Right hindlimb (tissue), 1 donor: ENCODE results near the gene ROR2.
A peak's percentile ranks its signal among the peaks of the same experiment; 100 is the strongest.
"Not testable (repeated sequence)": the region's sequence is repeated elsewhere in the genome, so short reads cannot be mapped to it uniquely, and the experiment has no call there.

Source experiments
- DNase-seq: peaks from one replicate; pipeline ENCODE4 v3.0.0-alpha.2; 2018

The ROR2 gene

DNA sequence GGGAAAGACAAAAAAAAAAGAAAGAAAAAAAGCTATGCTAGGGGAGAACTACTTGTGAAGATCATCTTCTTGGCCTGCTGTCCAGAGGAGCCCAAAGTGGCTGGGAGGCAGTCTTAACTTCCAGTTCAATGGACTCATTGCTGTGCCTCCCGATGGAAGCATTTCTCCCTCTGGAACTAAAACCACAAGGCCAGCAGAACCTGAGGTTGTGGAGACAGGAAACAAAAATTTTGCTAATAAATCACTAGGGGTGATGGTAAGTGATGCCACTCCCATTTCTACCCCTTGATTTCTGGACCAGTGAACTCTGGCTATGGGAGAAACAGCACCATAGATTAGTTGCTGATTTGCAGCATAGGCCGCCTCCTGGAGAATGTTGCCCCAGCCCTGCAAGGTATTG is 402.9 kb downstream of the ROR2 start:
- DNase-seq = no peak

DNA sequence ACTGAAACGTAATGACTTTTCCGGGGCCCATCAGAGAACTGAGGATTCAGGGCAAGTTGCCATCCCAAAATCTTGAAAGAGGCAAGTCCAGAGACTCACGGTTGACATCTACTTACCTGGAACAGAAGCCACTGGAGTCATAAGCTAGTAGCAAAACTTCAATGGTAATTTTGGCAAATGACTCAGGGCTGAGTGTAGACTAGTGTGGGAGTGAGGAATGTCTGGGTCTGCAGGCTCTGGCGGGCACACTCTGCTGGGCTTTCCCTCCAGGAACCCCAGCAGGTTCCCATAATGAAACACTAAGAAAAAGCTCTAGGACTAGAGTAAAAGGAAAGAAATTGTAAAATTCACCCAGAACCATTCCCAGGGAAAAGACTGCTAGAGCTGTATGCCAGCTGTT is 403.5 kb downstream of the ROR2 start:
- no peak for DNase-seq

DNA sequence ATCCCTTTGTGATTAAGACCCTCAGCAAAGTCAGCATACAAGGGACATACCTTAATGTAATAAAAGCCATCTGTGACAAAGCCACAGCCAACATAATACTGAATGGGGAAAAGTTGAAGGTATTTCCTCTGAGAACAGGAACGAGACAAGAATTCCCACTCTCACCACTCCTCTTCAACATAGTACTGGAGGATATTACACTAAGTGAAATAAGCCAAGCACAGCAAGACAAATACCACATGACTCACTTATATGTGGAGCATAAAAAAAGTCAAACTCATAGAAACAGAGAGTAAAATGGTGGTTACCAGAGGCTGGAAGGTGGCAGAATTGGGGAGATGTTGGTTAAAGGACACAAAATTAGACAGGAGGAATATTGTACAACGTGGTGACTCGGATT is 408.3 kb downstream of the ROR2 start:
- no peak for DNase-seq

DNA sequence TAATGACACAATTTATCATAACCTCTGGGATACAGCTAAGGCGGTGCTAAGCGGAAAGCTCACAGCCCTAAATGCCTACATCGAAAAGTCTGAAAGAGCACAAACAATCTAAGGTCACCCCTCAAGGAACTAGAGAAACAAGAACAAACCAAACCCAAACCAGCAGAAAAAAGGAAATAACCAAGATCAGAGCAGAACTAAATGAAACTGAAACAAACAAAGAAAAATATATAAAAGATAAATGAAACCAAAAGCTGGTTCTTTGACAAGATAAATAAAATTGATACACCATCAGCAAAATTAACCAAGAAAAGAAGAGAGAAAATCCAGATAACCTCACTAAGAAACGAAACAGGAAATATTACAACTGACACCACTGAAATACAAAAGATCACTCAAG is 409.5 kb downstream of the ROR2 start:
- DNase-seq = not testable (repeated sequence)

DNA sequence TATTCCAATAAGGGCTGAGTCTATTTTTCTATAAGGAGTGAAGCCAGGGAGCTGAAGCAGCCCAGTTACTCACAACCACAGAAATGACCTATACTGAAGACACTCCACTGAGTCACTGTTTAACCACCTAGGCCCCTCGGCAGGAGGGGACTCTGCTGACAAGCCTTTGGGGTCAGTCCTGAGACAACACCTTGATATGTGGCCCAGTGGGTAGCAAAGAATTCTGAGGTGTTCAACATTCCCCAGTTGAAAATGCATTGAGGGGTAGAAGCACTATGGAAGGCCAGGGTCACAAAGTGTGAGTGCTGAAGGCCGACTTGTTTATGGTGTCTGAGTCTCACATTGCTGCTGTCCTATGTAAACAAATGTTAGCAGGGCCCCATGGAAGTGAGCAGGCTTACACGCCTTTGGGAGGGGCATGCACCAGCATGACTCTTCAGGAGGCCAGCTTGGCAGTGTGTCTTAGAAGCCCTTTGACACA is 413.8 kb downstream of the ROR2 start:
- no peak for DNase-seq

DNA sequence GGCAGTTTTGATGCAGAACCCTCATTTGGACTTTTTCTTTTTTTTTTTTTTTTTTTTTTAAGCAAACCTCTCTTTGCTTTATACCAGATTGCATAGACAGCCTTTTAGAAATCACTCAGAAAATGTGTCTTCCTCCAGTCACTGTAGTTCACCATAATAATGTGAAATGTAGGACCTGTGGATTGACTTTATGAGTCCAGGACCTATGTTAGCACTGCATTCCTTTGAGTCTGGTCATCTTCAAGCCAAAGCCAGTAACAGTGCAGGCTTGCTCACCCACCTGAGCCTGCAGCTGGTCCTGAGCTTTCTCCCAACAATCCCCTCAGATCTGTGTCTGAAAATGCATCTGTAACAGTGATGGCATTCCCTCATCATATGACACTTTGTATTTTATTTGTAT is 415.7 kb downstream of the ROR2 start:
- DNase-seq = no peak

DNA sequence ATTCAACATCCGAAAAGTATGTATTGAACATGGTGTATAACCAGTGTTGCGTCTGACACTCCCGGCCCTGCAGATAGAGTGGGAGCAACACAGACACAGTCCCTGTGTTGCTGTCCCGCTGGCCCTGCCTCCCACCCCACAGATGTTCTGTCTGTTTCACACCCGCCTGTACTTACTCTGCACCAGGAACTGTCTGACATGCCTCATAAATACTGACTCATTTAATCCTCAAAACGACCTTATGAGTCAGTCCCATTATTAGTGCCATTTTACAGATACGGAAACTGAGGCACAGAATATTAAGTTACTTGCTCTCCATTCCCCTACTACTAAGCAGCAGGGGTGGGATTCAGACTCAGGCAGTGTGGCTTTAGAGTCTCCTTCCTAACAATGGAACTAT is 416.6 kb downstream of the ROR2 start:
- DNase-seq = no peak

DNA sequence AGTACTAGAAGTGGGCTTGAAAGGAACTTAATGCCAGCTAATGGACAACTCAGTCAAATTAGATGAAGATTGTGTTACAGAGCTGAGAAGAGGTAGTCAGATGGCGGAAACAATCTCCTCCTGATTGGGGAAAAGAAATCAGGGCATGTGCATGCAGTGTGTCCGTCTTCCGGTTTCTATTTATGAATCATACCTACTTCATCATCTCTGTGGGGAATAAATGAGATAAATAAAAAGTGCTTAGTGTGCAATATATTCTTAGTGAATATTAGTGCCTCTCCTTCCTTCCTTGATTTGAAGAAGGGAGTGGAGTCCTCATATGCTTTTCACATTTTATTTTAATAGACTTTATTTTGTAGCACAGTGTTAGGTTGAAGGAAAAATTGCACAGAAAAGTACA is 417.7 kb downstream of the ROR2 start:
- no peak for DNase-seq

DNA sequence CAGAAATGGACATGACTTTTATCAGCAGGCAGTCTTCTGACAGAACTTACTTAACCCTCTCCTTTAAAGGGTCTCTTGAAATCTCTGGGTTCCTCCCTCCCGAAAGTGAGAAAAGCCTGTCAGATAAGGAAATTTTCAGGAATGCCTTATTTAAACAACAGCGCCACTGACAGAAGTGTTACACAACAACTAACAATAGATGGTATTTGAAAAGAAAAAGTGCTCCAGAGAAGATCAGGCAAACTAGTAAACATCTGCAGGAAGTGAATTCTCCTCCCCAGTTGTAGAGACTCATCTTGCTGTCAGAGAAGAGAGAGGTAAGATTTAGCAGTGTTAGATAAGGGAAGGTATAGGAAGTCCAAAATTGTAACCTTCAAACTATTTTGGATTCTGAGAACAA is 419.2 kb downstream of the ROR2 start:
- DNase-seq = no peak

DNA sequence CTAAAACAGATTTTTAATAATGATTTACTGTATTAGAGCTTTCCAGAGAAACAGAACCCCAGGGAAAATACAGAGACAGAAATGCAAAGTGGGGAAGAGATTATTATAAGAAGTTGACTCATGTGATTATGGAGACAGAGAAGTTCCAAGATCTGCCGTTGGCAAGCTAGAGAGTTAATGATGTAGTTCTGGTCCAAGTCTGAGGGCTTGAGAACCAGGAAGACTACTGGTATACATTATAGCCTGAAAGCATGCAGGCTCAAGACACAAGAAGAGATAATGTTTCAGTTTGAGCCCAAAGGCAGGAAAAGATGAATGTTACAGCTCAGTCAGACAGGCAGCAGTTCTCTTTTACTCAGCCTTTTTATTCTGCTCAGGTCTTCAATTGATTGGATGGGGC is 427.5 kb downstream of the ROR2 start:
- DNase-seq = peak; percentile 41

DNA sequence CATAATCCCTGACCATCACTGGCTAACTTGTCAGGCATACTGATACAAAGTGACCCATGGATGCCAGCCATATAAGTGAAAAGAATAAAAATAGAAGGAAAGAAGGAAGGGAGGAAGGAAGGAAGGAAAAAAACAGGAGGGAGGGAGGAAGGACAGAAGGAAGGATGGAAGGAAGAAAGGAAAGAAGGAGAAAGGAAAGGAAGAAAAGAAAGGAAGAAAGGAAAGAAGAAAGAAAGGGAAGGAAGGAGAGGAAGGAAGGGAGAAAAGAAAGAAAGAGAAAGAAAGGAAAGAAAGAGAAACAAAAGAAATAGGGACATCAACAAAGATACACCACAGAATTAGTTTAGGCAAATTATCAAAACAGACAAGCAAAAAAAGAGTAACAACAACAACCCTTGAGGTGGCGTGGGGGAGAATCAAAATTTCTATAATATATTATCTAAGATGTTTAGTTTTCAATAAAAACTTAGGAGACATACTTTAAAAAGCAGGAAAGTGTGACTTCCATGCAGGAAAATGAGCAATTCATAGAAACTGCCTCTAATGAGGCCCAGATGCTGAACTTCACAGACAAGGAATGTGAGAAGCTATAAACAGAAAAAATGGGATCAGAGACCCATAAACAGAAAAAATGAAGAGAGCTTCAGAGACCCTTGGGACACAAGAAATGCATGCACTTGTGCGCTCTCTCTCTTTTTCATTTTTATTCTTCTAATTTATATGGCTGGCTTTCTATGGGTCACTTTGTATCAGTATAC is 430.3 kb downstream of the ROR2 start:
- DNase-seq = no peak

DNA sequence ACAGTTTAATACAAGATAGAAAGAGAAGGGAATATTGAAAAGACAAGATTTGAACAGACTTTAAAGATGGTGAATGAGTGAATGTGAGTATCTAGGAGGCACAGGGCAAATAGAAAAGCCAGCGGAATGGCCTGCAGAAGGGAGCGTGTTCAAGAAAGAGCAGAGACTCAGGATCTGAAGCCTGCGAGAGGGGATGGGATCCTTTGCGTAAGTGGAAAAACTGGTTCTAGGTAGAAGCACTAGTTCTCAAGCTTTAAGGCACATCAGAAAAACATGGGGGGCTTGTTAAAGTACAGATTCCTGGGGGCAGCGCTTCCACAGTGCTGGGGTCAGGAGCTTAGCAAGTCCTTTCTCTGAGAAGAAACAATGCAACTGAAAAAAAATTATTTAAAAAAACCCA is 431.6 kb downstream of the ROR2 start:
- no peak for DNase-seq

DNA sequence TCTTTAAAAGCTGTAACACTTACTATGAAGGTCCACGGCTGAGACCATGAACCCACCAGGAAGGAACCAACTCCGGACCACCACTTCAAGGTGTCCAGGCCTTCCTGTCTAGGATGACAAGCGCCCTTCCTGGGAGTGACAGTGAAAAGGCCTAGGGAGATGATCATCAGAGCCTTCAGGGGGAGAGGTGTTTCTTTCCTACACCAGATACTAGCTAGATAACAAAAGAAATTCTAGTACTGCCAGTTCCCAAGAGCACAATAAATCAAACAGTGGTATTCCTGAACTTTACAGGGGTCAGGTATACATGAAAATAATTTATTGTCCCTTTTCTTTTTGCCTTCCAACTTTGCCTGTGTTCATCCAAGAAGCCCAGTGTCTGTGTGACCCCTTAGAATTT is 432.2 kb downstream of the ROR2 start:
- DNase-seq = no peak

DNA sequence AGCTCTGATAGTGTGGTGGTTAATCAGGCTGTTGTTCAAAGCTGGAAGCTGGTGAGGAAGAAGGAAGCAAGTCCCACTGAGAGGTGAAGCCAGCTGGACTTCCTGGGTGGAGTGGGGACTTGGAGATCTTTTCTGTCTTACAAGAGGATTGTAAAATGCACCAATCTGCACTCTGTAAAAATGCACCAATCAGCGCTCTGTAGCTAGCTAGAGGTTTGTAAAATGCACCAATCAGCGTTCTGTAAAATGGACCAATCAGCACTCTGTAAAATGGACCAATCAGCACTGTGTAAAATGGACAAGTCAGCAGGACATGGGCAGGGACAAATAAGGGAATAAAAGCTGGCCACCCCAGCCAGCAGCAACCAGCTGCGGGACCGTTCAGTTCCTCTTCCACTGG is 432.7 kb downstream of the ROR2 start:
- not testable (repeated sequence) for DNase-seq

DNA sequence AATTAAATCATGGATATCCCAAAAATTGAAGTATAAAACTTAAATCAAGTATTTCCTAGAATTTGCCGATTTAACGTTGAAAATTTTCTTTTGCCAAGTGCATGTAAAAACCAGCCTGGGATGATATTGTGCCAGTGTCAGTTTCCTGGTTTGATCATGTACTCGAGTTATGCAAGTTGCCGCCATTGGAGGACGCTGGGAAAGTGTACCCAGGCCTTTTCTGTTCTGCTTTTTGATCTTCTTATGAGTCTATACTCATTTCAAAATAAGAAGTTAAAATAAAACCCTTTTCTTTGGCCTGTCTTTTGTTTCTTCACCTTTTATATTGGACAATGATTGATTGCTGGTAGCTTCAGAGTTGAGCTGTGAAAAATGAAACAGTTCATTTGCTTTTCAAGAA is 433.3 kb downstream of the ROR2 start:
- DNase-seq = no peak

DNA sequence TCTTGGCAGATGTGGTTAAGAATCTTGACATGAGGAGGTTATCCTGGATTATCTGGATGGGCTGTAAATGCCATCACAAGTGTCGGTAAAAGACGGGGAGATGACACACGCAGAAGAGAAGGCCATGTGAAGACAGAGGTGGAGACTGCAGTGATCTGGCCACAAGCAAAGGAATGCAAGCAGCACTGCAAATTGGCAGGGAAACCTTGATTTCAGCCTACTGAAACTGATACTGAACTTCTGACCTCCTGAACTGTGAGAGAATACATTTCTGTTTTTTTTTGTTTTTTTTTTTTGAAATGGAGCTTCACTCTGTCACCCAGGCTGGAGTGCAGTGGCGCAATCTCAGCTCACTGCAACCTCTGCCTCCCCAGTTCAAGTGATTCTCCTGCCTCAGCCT is 433.9 kb downstream of the ROR2 start:
- DNase-seq = no peak

DNA sequence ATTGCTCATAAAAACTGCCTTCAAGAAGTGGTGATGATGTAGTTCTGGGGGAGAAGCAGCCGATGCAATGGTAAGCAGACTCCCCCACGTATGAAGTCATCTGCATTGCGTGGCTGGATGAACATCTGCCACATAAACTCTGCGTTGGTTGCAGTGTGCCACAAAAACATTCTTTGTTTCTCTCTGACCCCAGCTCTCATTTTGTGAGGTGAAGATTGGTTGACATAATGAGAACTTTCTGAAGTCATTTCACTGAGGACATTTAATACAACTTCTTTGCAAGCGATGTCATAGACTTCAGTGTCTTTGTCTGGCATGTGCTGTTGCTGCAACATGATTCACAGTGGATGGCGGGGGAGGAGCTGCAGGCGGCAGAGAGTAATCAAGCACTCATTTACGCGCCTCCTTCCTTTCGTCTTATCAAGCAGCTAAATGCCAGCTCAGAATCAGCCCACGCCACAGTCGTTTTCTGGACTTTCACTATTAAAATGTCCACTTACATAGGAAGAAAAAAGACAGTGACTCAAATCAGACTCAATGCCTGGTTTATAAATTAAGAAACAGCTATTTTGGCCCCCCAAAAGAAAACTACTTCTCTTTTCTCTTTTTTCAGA is 434.8 kb downstream of the ROR2 start:
- no peak for DNase-seq
